Neural progenitor cell (in vitro differentiated cells): Measurements from ENCODE around the gene MCTP2. TPM values are rescaled to one million over a fixed set of nuclear protein-coding genes. Genes with fewer than 3 reads are reported as not detected.

Experiments used
- DNase-seq: peaks from one replicate; pipeline ENCODE4 v3.0.0-alpha.2; 2016; ENCODE audit warnings: low spot score
- H2AFZ ChIP-seq: fragments of 200-600 bp; sonication (generic); replicated peaks from 2 replicates; pipeline ENCODE4 v1.6.1; 2016; ENCODE audit warnings: antibody characterized with exemption
- H3F3A ChIP-seq: fragments of 200-600 bp; sonication (generic); 2 replicates; pipeline ENCODE4 v1.6.1; 2016; ENCODE audit warnings: antibody characterized with exemption, low read depth
- H3K27ac ChIP-seq: fragments of 200-600 bp; sonication (generic); 2 replicates; pipeline ENCODE4 v1.5.1; 2016; ENCODE audit warnings: mild to moderate bottlenecking
- H3K27me3 ChIP-seq: fragments of 200-600 bp; sonication (generic); 2 replicates; pipeline ENCODE4 v1.6.1; 2016; ENCODE audit warnings: mild to moderate bottlenecking, moderate library complexity
- H3K36me3 ChIP-seq: fragments of 200-600 bp; sonication (generic); 2 replicates; pipeline ENCODE4 v1.5.1; 2016
- H3K4me1 ChIP-seq: fragments of 200-600 bp; sonication (generic); 2 replicates; pipeline ENCODE4 v1.6.1; 2016; ENCODE audit warnings: mixed run types
- H3K4me2 ChIP-seq: fragments of 200-600 bp; sonication (generic); 2 replicates; pipeline ENCODE4 v1.6.1; 2016
- H3K4me3 ChIP-seq: fragments of 200-600 bp; sonication (generic); 2 replicates; pipeline ENCODE4 v1.5.1; 2016
- H3K79me2 ChIP-seq: fragments of 200-600 bp; sonication (generic); 2 replicates; pipeline ENCODE4 v1.6.1; 2016; ENCODE audit warnings: low read depth
- H3K9ac ChIP-seq: fragments of 200-600 bp; sonication (generic); 2 replicates; pipeline ENCODE4 v1.6.1; 2016
- H3K9me3 ChIP-seq: fragments of 200-600 bp; sonication (generic); 2 replicates; pipeline ENCODE4 v1.5.1; 2016; ENCODE audit warnings: low read depth
- H4K20me1 ChIP-seq: fragments of 200-600 bp; sonication (generic); 2 replicates; pipeline ENCODE4 v1.6.1; 2016; ENCODE audit warnings: low read depth
- H3K27ac Mint-ChIP-seq: 3 replicates; pipeline ENCODE4 v1.8.0; 2021; ENCODE audit warnings: mixed read lengths
- H3K27me3 Mint-ChIP-seq: 2 replicates; pipeline ENCODE4 v1.8.0; 2022; ENCODE audit warnings: low read depth, mild to moderate bottlenecking, inconsistent platforms, moderate library complexity, mixed read lengths; ENCODE audit not compliant: insufficient read depth
- H3K36me3 Mint-ChIP-seq: 3 replicates; pipeline ENCODE4 v1.8.0; 2021; ENCODE audit warnings: mixed read lengths
- H3K4me1 Mint-ChIP-seq: 3 replicates; pipeline ENCODE4 v1.8.0; 2021; ENCODE audit warnings: mixed read lengths
- H3K4me3 Mint-ChIP-seq: 3 replicates; pipeline ENCODE4 v1.8.0; 2021; ENCODE audit warnings: mild to moderate bottlenecking, moderate library complexity, mixed read lengths
- H3K9me3 Mint-ChIP-seq: 3 replicates; pipeline ENCODE4 v1.8.0; 2020; ENCODE audit warnings: mixed read lengths
- EZH2 ChIP-seq: fragments of 200-600 bp; sonication (generic); IDR thresholded peaks from 2 replicates; pipeline ENCODE4 v1.6.1; 2017; ENCODE audit warnings: antibody characterized with exemption, mild to moderate bottlenecking, moderate library complexity
- EZH2phosphoT487 ChIP-seq: fragments of 200-600 bp; sonication (generic); IDR thresholded peaks from 2 replicates; pipeline ENCODE4 v1.6.1; 2017; ENCODE audit warnings: antibody characterized with exemption
- total RNA-seq: library from RNA; depleted of rRNA; stranded (reverse); fragments of >200 nt; gene quantifications from 2 replicates; pipeline ENCODE4 v1.2.3, GENCODE V29; 2015; ENCODE audit warnings: low replicate concordance
- TF ChIP-seq, protein P1 (sequence below): fragments of 200-600 bp; sonication (generic); IDR thresholded peaks from 2 replicates; pipeline ENCODE4 v1.5.1; 2017; ENCODE audit warnings: antibody characterized with exemption, mild to moderate bottlenecking

The MCTP2 gene
- total RNA-seq, 1 donor from 2014 or later: 0.17 TPM

GRCh38 chr15:94294556-94294955 is 63.2 kb downstream of the MCTP2 start:
- Mint-ChIP-seq H3K9me3 (peaks cover 2% of the 10 kb centered on the region), H3K27me3 (no peaks in the 10 kb centered on the region), H3K4me3 (no peak overlapping the region), H3K36me3 (no peaks in the 10 kb centered on the region), H3K4me1 (peaks cover 3% of the 10 kb centered on the region), H3K27ac (no peak overlapping the region)
- H3K9ac ChIP-seq: no peak overlapping the region
- H4K20me1 ChIP-seq: no peaks in the 10 kb centered on the region
- no peaks in the 10 kb centered on the region for H3F3A ChIP-seq
- H3K27ac ChIP-seq: no peak overlapping the region
- H3K27me3 ChIP-seq: no peaks in the 10 kb centered on the region
- DNase-seq: no peak
- no peak overlapping the region for H3K4me3 ChIP-seq
- TF ChIP-seq, protein P1, sequence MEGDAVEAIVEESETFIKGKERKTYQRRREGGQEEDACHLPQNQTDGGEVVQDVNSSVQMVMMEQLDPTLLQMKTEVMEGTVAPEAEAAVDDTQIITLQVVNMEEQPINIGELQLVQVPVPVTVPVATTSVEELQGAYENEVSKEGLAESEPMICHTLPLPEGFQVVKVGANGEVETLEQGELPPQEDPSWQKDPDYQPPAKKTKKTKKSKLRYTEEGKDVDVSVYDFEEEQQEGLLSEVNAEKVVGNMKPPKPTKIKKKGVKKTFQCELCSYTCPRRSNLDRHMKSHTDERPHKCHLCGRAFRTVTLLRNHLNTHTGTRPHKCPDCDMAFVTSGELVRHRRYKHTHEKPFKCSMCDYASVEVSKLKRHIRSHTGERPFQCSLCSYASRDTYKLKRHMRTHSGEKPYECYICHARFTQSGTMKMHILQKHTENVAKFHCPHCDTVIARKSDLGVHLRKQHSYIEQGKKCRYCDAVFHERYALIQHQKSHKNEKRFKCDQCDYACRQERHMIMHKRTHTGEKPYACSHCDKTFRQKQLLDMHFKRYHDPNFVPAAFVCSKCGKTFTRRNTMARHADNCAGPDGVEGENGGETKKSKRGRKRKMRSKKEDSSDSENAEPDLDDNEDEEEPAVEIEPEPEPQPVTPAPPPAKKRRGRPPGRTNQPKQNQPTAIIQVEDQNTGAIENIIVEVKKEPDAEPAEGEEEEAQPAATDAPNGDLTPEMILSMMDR: no peak
- TF ChIP-seq EZH2phosphoT487: no peak
- no peak for TF ChIP-seq EZH2
- H3K36me3 ChIP-seq: no peaks in the 10 kb centered on the region
- H2AFZ ChIP-seq: peak overlapping the region; percentile 26
- H3K79me2 ChIP-seq: no peaks in the 10 kb centered on the region
- no peaks in the 10 kb centered on the region for H3K9me3 ChIP-seq
- H3K4me2 ChIP-seq: no peak overlapping the region
- no peaks in the 10 kb centered on the region for H3K4me1 ChIP-seq

- Histone ChIP-seq H3F3A (no peaks in the 10 kb centered on the region), H3K36me3 (no peaks in the 10 kb centered on the region), H3K27me3 (no peaks in the 10 kb centered on the region), H3K27ac (no peak overlapping the region), H3K79me2 (no peaks in the 10 kb centered on the region), H3K9ac (no peak overlapping the region), H3K9me3 (no peaks in the 10 kb centered on the region), H3K4me2 (no peak overlapping the region), H4K20me1 (no peaks in the 10 kb centered on the region), H3K4me1 (no peaks in the 10 kb centered on the region), H2AFZ (no peak overlapping the region), H3K4me3 (no peak overlapping the region)
- H3K27ac Mint-ChIP-seq: no peak overlapping the region
- no peak overlapping the region for H3K4me3 Mint-ChIP-seq
- H3K4me1 Mint-ChIP-seq: peaks cover 3% of the 10 kb centered on the region
- no peak for DNase-seq
- no peaks in the 10 kb centered on the region for H3K36me3 Mint-ChIP-seq
- TF ChIP-seq EZH2phosphoT487 (no peak), EZH2 (no peak)
- TF ChIP-seq, protein P1: no peak
- peaks cover 2% of the 10 kb centered on the region for H3K9me3 Mint-ChIP-seq
- peaks cover 3% of the 10 kb centered on the region for H3K27me3 Mint-ChIP-seq
These were observed 63.9 kb downstream of the MCTP2 start for GRCh38 chr15:94295275-94295674.

DNA sequence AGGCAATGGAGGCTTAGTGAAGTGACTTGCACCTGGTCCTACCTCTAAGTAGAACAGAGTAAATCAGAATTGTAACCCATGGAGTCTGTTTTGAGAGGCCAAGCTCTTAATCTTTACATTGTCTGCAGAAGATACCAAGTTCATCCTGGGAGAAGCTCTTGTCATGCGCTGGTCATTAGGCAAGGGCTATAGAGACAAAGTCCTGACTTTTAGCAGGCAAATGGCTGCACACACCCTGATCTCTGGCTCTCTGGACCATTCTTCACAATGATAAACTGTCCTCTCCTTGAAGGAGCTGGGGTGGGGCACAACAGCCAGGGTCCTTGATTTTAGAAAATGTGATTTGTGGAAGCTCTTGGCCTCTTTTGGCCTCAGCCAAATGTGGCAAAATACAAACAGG is 65.4 kb downstream of the MCTP2 start:
- H3K36me3 ChIP-seq: no peaks in the 10 kb centered on the region
- no peaks in the 10 kb centered on the region for H3K4me1 ChIP-seq
- H2AFZ ChIP-seq: no peak overlapping the region
- no peak overlapping the region for H3K27ac ChIP-seq
- H3K9me3 ChIP-seq: no peaks in the 10 kb centered on the region
- H3K4me3 ChIP-seq: no peak overlapping the region
- H3K27me3 ChIP-seq: no peaks in the 10 kb centered on the region
- no peaks in the 10 kb centered on the region for H4K20me1 ChIP-seq
- H3K4me2 ChIP-seq: no peak overlapping the region
- Mint-ChIP-seq H3K27me3 (peaks cover 3% of the 10 kb centered on the region), H3K4me3 (no peak overlapping the region), H3K9me3 (no peaks in the 10 kb centered on the region), H3K36me3 (no peaks in the 10 kb centered on the region), H3K27ac (no peak overlapping the region), H3K4me1 (peaks cover 3% of the 10 kb centered on the region)
- no peak overlapping the region for H3K9ac ChIP-seq
- H3F3A ChIP-seq: no peaks in the 10 kb centered on the region
- TF ChIP-seq EZH2: no peak
- TF ChIP-seq, protein P1: no peak
- TF ChIP-seq EZH2phosphoT487: no peak
- no peak for DNase-seq
- H3K79me2 ChIP-seq: no peaks in the 10 kb centered on the region

DNA sequence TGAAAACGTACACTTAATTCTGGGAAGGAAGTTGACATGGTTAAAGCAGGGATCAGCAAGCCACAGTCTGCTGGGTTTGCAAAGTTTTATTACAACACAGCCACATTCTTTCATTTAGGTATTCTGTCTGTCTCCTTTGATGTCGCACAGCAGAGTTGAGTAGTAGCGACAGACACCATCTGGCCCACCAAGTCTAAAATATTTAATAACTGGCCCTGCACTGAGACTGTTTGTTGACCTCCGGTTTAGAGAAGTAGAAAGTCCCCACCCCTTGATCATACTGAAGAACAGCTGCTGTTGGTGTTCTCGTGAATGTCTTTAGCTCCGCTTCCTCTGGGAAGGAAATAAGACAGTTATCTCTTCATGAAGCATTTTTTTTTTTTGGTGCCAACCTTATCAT is 66.2 kb downstream of the MCTP2 start:
- Histone ChIP-seq H3F3A (no peaks in the 10 kb centered on the region), H3K4me3 (no peak overlapping the region), H3K9ac (no peak overlapping the region), H3K4me2 (no peak overlapping the region), H3K9me3 (no peaks in the 10 kb centered on the region), H2AFZ (no peak overlapping the region), H3K36me3 (no peaks in the 10 kb centered on the region), H3K27ac (no peak overlapping the region), H3K4me1 (no peaks in the 10 kb centered on the region), H3K79me2 (no peaks in the 10 kb centered on the region), H4K20me1 (no peaks in the 10 kb centered on the region), H3K27me3 (no peaks in the 10 kb centered on the region)
- Mint-ChIP-seq H3K9me3 (peaks cover under 1% of the 10 kb centered on the region), H3K4me3 (no peak overlapping the region), H3K27ac (no peak overlapping the region), H3K27me3 (peaks cover 3% of the 10 kb centered on the region), H3K4me1 (peaks cover 3% of the 10 kb centered on the region), H3K36me3 (no peaks in the 10 kb centered on the region)
- no peak for DNase-seq
- TF ChIP-seq EZH2 (no peak), EZH2phosphoT487 (no peak)
